Measurements from ENCODE around the gene ZNF184.

The ZNF184 gene

DNA sequence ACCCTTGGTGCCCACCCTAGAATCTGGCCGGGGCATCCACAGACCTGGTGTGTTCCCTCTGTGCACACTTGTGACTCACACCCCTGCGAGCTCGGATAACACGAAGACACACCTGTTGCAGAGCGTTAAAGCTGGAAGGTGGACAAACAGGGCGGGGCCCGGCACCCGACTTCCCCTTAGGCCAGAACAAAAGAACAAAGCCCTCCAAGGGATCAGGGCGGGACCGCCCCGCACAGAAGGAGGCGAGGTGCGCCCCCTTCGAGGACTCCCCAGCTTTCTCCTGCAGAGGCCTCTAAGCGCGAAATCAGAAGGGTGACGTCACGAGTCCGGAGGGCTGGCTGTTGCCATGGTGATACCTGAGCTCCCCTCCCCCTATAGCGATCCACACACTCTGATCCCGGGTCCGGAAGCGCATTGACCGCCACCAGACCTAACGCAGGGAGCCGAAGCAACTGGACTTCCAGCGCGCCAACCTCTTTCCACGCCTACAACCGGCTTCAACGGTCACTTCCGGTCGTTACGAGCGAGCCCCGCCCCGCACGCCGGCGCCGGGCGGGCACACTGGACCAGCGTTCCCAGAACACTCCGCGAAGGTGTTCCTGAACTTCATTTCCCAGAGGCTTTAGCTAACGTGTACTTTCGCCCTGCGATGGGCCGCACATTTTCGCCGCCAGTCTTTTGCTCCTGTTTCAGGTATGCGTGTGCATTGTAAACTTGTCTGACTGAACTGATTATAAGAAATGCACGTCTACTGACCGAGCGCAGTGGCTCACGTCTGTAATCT lies at the start of gene ZNF184:
TSS of gene ZNF184 (minus strand) at position 489 of the 784 bp plus-strand sequence. CDS start 811 bp downstream, outside the sequence.
- Histone ChIP-seq H3K4me3 (ENCODE audit: low read depth, low read length) (peak within 1 kb of the TSS; percentile 84), H3K36me3 (ENCODE audit: control insufficient read depth, insufficient read depth, low read length) (no peaks in the 10 kb centered on the region), H3K4me1 (no peaks in the 10 kb centered on the region), H2AFZ (peak within 1 kb of the TSS; percentile 63), H3K4me2 (ENCODE audit: low read length) (peak within 1 kb of the TSS; percentile 89), H3K27ac (peak within 1 kb of the TSS; percentile 78), H3K9me3 (ENCODE audit: control insufficient read depth, low read length) (no peaks in the 10 kb centered on the region), H3K9ac (no peak within 1 kb of the TSS), H3K27me3 (ENCODE audit: control insufficient read depth, insufficient read depth, low read length) (no peaks in the 10 kb centered on the region), H3K79me2 (no peaks in the 10 kb centered on the region)
- no peak for TF ChIP-seq CTCF (IDR thresholded peaks at IDR 0.05)

DNA sequence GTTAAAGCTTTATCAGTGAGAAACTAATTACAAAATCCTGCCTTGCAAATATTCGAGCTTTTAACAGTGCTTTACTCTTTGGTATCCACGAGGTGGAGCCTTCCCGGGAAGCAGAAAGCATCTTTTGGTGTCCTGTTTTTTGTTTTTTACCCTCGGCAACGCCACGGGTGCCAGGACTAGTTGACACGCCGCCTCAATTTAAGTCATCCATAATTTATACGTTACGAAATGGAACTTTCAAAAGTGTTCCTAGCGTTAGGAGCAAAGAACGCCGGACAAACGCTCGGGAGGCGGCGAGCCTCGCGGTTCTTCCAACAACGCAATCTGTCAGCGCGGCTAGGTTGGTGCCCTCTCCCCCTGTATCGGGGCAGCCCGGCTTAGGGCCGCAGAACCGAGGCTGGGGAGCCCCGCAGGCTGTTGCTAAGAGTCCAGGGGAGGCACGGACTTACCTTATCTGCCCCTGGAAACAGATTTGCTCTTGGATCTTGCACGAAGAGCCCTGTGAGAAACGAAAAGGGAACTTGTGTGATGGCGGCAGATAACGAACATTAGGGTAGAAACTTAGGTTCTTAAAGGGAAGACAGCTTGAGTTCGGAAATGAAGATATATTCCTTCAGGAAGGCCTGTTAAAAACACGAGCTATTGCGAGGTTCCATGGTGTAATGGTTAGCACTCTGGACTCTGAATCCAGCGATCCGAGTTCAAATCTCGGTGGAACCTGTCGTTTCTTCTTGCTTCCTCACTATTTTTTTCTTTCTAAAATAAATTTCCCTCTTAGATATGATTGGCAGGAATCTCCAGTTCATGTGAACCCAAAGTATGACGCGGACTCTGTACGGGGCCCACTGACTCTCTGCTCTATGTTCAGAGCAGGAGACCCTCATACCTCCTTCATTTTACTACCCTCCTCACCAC lies 46.2 kb upstream of the ZNF184 start:
- no peaks in the 10 kb centered on the region for H3K36me3 ChIP-seq (ENCODE audit: control insufficient read depth, insufficient read depth, low read length)
- no peaks in the 10 kb centered on the region for H3K27me3 ChIP-seq (ENCODE audit: control insufficient read depth, insufficient read depth, low read length)
- H3K27ac ChIP-seq: peak overlapping the region; percentile 87
- no peaks in the 10 kb centered on the region for H3K9me3 ChIP-seq (ENCODE audit: control insufficient read depth, low read length)
- H3K79me2 ChIP-seq: no peaks in the 10 kb centered on the region
- peak overlapping the region; percentile 92 for H2AFZ ChIP-seq
- peak overlapping the region; percentile 99 for H3K4me2 ChIP-seq (ENCODE audit: low read length)
- no peaks in the 10 kb centered on the region for H3K4me1 ChIP-seq
- H3K9ac ChIP-seq: peak overlapping the region; percentile 49
- H3K4me3 ChIP-seq (ENCODE audit: low read depth, low read length): peak overlapping the region; percentile 99
- TF ChIP-seq CTCF (IDR thresholded peaks at IDR 0.05): peak; percentile 80

GRCh38 chr6:27517928-27518787 lies 45.3 kb upstream of the ZNF184 start:
- Histone ChIP-seq H2AFZ (peak overlapping the region; percentile 92), H3K4me3 (ENCODE audit: low read depth, low read length) (peak overlapping the region; percentile 99), H3K79me2 (no peaks in the 10 kb centered on the region), H3K27ac (peak overlapping the region; percentile 87), H3K4me1 (no peaks in the 10 kb centered on the region), H3K4me2 (ENCODE audit: low read length) (peak overlapping the region; percentile 99), H3K27me3 (ENCODE audit: control insufficient read depth, insufficient read depth, low read length) (no peaks in the 10 kb centered on the region), H3K36me3 (ENCODE audit: control insufficient read depth, insufficient read depth, low read length) (no peaks in the 10 kb centered on the region), H3K9me3 (ENCODE audit: control insufficient read depth, low read length) (no peaks in the 10 kb centered on the region), H3K9ac (no peak overlapping the region)
- no peak for TF ChIP-seq CTCF (IDR thresholded peaks at IDR 0.05)

- H3K4me1 ChIP-seq: no peaks in the 10 kb centered on the region
- no peak overlapping the region for H3K9ac ChIP-seq
- no peak for TF ChIP-seq CTCF (IDR thresholded peaks at IDR 0.05)
- H3K27me3 ChIP-seq (ENCODE audit: control insufficient read depth, insufficient read depth, low read length): no peaks in the 10 kb centered on the region
- no peak overlapping the region for H3K4me3 ChIP-seq (ENCODE audit: low read depth, low read length)
- no peaks in the 10 kb centered on the region for H3K36me3 ChIP-seq (ENCODE audit: control insufficient read depth, insufficient read depth, low read length)
- no peak overlapping the region for H3K27ac ChIP-seq
- H3K9me3 ChIP-seq (ENCODE audit: control insufficient read depth, low read length): no peaks in the 10 kb centered on the region
- no peak overlapping the region for H2AFZ ChIP-seq
- no peaks in the 10 kb centered on the region for H3K79me2 ChIP-seq
- no peak overlapping the region for H3K4me2 ChIP-seq (ENCODE audit: low read length)
Measured at GRCh38 chr6:27517238-27517637, 44.3 kb upstream of the ZNF184 start.
